ENCODE measurements around the gene HFE. TPM values are rescaled to one million over a fixed set of nuclear protein-coding genes. Genes with fewer than 3 reads are reported as not detected.

Gene HFE
- total and polyA plus RNA-seq, 2 of the 13 experiments (the other 11 are each of a cell fraction or from before 2014, with no cell fraction given) = 3.7 to 6.3 TPM

DNA sequence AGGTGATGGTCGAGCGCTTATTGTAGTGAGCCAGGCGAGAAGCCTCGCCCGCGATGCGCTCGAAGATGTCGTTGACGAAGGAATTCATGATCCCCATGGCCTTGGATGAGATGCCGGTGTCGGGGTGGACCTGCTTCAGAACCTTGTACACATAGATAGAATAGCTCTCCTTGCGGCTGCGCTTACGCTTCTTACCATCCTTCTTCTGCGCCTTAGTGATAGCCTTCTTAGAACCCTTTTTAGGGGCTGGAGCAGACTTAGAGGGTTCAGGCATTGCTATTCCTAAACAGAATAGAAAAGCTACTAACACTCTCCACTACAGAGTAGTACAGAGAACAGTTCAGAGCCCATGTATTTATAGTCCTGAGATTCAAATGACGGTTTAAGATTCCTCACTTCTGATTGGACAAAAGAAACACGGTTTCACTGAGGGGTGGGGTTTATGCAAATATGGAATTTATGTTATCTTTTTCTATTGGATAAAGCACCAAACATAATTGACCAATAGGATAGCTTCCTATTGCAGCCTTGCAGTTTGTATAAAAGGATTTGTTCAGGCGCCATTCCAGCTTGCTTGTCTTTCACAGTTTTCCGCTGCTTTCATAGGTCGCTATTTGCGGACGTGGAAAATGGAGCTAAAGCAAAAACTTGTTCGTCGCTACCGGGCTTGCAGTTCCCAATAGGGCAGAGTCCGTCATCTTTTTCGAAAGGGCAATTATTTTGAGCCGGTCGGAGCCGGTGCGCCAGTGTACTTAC lies 43.7 kb upstream of the HFE start (continued):
- TF ChIP-seq, protein P1, sequence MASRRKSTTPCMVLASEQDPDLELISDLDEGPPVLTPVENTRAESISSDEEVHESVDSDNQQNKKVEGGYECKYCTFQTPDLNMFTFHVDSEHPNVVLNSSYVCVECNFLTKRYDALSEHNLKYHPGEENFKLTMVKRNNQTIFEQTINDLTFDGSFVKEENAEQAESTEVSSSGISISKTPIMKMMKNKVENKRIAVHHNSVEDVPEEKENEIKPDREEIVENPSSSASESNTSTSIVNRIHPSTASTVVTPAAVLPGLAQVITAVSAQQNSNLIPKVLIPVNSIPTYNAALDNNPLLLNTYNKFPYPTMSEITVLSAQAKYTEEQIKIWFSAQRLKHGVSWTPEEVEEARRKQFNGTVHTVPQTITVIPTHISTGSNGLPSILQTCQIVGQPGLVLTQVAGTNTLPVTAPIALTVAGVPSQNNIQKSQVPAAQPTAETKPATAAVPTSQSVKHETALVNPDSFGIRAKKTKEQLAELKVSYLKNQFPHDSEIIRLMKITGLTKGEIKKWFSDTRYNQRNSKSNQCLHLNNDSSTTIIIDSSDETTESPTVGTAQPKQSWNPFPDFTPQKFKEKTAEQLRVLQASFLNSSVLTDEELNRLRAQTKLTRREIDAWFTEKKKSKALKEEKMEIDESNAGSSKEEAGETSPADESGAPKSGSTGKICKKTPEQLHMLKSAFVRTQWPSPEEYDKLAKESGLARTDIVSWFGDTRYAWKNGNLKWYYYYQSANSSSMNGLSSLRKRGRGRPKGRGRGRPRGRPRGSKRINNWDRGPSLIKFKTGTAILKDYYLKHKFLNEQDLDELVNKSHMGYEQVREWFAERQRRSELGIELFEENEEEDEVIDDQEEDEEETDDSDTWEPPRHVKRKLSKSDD (CRISPR knock-in tag; IDR thresholded peaks at IDR 0.05; ENCODE audit: low read depth) = peak; percentile 55; the same call in 1 of the 2 replicates
- TF ChIP-seq REL (CRISPR knock-in tag; conservative IDR thresholded peaks at IDR 0.05) (no peak), SRSF1 (optimal IDR thresholded peaks at IDR 0.05; ENCODE audit: low read depth, low read length) (no peak), ZSCAN20 (CRISPR knock-in tag; IDR thresholded peaks at IDR 0.05; ENCODE audit: borderline replicate concordance) (no peak), ZNF12 (CRISPR knock-in tag; IDR thresholded peaks at IDR 0.05) (no peak; the same call in 1 of the 2 replicates), MED8 (CRISPR knock-in tag; IDR thresholded peaks at IDR 0.05; ENCODE audit: insufficient replicate concordance) (peak; percentile 77), ZFX (CRISPR knock-in tag; IDR thresholded peaks at IDR 0.05; ENCODE audit: low read depth) (no peak; the same call in 1 of the 2 replicates), ZNF230 (CRISPR knock-in tag; IDR thresholded peaks at IDR 0.05) (no peak; the same call in 1 of the 2 replicates), RARG (CRISPR knock-in tag; IDR thresholded peaks at IDR 0.05; ENCODE audit: low read depth) (no peak), SNAI1 (CRISPR knock-in tag; IDR thresholded peaks at IDR 0.05; ENCODE audit: borderline replicate concordance) (no peak), MEIS1 (CRISPR knock-in tag; IDR thresholded peaks at IDR 0.05; ENCODE audit: borderline replicate concordance) (no peak), ZNF749 (CRISPR knock-in tag; IDR thresholded peaks at IDR 0.05; ENCODE audit: borderline replicate concordance) (no peak; the same call in 1 of the 2 replicates), RNF2 (conservative IDR thresholded peaks at IDR 0.05; ENCODE audit: low read depth) (no peak), NCOA5 (CRISPR knock-in tag; IDR thresholded peaks at IDR 0.05) (no peak; the same call in 1 of the 2 replicates), KAT2B (IDR thresholded peaks at IDR 0.05; ENCODE audit: borderline replicate concordance, low read depth, low read length) (no peak), ZBTB1 (CRISPR knock-in tag; IDR thresholded peaks at IDR 0.05; ENCODE audit: borderline replicate concordance) (no peak)
- TF ChIP-seq, protein P2, sequence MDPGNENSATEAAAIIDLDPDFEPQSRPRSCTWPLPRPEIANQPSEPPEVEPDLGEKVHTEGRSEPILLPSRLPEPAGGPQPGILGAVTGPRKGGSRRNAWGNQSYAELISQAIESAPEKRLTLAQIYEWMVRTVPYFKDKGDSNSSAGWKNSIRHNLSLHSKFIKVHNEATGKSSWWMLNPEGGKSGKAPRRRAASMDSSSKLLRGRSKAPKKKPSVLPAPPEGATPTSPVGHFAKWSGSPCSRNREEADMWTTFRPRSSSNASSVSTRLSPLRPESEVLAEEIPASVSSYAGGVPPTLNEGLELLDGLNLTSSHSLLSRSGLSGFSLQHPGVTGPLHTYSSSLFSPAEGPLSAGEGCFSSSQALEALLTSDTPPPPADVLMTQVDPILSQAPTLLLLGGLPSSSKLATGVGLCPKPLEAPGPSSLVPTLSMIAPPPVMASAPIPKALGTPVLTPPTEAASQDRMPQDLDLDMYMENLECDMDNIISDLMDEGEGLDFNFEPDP (CRISPR knock-in tag; conservative IDR thresholded peaks at IDR 0.05) = no peak
- TF ChIP-seq, protein P3, sequence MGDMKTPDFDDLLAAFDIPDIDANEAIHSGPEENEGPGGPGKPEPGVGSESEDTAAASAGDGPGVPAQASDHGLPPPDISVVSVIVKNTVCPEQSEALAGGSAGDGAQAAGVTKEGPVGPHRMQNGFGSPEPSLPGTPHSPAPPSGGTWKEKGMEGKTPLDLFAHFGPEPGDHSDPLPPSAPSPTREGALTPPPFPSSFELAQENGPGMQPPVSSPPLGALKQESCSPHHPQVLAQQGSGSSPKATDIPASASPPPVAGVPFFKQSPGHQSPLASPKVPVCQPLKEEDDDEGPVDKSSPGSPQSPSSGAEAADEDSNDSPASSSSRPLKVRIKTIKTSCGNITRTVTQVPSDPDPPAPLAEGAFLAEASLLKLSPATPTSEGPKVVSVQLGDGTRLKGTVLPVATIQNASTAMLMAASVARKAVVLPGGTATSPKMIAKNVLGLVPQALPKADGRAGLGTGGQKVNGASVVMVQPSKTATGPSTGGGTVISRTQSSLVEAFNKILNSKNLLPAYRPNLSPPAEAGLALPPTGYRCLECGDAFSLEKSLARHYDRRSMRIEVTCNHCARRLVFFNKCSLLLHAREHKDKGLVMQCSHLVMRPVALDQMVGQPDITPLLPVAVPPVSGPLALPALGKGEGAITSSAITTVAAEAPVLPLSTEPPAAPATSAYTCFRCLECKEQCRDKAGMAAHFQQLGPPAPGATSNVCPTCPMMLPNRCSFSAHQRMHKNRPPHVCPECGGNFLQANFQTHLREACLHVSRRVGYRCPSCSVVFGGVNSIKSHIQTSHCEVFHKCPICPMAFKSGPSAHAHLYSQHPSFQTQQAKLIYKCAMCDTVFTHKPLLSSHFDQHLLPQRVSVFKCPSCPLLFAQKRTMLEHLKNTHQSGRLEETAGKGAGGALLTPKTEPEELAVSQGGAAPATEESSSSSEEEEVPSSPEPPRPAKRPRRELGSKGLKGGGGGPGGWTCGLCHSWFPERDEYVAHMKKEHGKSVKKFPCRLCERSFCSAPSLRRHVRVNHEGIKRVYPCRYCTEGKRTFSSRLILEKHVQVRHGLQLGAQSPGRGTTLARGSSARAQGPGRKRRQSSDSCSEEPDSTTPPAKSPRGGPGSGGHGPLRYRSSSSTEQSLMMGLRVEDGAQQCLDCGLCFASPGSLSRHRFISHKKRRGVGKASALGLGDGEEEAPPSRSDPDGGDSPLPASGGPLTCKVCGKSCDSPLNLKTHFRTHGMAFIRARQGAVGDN (CRISPR knock-in tag; IDR thresholded peaks at IDR 0.05) = no peak
- TF ChIP-seq, protein P4, sequence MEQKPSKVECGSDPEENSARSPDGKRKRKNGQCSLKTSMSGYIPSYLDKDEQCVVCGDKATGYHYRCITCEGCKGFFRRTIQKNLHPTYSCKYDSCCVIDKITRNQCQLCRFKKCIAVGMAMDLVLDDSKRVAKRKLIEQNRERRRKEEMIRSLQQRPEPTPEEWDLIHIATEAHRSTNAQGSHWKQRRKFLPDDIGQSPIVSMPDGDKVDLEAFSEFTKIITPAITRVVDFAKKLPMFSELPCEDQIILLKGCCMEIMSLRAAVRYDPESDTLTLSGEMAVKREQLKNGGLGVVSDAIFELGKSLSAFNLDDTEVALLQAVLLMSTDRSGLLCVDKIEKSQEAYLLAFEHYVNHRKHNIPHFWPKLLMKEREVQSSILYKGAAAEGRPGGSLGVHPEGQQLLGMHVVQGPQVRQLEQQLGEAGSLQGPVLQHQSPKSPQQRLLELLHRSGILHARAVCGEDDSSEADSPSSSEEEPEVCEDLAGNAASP (CRISPR knock-in tag; IDR thresholded peaks at IDR 0.05; ENCODE audit: borderline replicate concordance) = no peak
